GM12801 (cell line): Measurements from ENCODE around the gene CDK18.

Experiments used
- TF ChIP-seq, protein P1 (sequence below): IDR thresholded peaks from one replicate; pipeline ENCODE4 v1.5.1; 2011; ENCODE audit warnings: control low read depth; ENCODE audit not compliant: insufficient read length; ENCODE audit errors: extremely low read depth

CDK18 gene

DNA sequence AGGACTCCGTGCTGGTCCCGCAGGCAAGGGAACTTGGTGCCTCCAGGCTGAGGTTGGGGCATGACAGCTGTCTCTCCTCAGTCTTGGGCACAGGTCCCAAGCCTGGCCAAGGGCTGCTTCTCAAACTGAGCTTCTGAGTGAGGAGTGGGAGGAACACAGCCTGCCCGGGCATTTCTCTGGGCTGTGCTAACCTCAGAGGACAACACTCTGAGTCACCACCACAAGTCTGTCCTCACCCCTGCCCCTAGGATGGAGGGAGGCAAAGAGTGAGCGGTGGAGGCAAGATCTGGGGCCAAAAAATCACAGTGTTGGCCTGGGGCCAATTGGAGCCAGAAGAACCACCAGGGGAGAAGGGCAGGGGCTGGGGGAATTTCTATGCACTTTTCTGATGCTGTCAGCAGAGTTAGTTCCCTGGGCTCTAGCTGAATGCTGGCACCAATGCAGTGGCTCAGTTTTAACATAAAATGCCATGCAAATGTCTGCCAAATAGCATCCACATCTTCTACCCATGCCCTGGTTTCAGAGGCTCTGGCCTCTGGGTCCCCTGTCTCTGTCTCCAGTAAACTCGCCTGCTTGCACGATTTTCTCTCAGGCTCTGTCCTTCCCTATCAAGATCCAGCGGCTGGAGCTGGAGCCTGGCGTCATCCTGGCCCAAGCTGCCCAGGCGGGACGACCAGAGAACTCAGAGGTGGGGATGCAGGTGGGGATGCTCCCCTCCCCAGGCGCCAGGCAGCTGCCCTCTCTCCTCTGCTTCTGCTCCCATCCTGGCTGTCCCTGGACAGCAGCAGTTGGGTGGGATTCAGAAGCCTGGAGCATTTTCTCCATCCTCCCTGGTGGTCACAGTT lies 11.0 kb upstream of the CDK18 start:
- TF ChIP-seq, protein P1, sequence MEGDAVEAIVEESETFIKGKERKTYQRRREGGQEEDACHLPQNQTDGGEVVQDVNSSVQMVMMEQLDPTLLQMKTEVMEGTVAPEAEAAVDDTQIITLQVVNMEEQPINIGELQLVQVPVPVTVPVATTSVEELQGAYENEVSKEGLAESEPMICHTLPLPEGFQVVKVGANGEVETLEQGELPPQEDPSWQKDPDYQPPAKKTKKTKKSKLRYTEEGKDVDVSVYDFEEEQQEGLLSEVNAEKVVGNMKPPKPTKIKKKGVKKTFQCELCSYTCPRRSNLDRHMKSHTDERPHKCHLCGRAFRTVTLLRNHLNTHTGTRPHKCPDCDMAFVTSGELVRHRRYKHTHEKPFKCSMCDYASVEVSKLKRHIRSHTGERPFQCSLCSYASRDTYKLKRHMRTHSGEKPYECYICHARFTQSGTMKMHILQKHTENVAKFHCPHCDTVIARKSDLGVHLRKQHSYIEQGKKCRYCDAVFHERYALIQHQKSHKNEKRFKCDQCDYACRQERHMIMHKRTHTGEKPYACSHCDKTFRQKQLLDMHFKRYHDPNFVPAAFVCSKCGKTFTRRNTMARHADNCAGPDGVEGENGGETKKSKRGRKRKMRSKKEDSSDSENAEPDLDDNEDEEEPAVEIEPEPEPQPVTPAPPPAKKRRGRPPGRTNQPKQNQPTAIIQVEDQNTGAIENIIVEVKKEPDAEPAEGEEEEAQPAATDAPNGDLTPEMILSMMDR = no peak

DNA sequence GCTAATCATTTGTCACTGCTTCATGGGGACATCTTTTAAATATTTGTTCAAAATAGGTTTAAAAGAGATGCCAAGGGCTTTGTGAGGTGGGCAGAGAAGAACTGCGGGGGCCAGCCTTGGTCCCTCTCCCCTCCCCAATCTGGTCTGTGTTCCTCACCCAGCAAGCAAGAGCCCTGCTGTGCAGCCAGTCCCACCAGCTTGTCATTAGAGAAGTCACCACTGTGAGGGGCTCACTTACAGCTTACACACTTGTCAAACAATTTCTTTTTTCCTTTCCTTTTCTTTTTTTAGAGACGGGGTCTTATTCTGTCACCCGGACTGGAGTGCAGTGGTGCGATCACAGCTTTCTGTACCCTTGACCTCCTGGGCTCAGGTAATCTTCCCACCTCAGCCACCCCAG lies 10.4 kb upstream of the CDK18 start:
- TF ChIP-seq, protein P1 = no peak

DNA sequence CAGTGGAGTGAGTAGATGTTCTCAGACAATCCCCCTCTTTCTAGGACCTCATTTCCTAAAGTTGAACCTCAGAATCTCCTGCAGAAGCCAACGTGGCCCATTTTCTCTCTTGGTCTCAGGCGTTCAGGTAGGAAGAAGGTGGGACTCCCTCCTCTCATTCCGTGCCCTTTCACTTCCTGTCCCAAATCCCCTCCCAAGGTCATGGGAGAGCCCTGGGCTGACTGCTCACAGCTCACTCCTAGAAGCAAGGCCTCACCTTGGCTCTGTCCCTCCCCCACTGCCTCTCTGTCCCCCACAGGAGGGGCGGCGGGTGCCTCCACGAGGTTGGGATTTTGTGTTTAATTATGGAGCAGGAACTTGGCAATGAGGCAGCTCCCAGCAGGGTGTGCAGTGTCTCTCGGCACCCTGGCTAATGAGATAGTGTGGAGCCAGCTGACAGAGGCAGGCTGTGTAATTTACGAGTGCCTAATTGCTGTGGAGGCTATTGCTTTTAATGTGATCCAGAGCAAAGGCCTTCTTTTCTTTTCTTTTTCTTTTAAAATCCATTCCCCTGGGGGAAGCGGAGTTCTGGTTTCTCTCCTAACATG lies 9.1 kb upstream of the CDK18 start:
- TF ChIP-seq, protein P1 = no peak

DNA sequence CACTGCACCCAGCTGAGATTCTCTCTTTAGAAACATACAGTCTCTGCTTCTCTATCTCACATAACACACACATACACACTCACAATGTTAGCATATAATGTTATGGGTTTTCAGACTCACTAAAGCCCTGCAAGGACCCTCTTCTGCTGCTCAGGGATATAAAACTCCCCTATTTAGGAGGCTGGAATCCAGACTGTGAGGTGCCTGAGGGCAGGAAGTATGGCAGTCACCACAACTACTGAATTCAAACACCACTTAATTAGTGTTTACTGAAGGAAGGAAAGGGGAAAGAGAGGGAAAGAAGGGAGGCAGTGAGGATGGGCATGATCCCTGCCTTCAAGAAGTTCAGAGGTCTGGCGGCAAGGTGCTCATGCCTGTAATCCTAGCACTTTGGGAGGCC lies 7.8 kb upstream of the CDK18 start:
- TF ChIP-seq, protein P1 = no peak

DNA sequence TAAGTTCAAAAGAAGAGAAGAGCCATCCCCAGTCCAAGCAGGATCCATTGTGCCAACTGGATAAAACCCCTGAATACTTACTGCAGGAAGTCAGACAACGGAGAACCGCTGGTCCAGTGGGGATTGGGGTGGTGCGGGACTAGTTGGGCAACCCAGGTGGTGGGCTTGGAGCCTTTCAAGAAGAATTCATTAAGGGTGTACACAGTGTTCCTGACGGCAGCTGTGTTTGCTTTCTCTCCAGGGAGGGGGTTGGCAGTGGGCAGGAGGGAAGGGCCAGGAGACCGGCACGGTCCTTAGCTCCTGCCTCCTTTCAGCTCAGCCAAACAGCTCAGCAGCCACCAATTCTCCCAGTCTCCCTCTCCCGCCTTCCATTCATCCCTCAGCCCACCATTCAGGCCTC lies 7.1 kb upstream of the CDK18 start:
- TF ChIP-seq, protein P1 = no peak

DNA sequence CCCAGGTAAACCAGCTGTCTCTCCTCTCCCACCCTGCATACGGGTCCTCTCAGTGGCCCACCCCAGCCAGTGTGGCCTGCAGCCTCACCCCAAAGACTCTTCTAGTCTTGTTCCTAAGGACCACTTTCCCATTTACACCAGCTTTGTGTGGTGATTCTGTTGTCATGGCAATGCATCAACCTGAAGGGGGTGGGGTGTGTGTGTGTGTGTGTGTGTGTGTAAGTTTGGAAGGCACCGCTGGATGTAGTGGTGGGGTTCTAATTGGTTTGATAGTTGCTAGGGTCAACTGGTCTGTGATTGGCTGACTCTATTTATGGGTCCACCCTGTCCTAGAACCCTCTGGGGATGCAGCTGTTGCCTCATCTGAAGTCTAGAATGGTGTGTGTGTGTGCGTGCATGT lies 4.7 kb upstream of the CDK18 start:
- TF ChIP-seq, protein P1 = no peak

DNA sequence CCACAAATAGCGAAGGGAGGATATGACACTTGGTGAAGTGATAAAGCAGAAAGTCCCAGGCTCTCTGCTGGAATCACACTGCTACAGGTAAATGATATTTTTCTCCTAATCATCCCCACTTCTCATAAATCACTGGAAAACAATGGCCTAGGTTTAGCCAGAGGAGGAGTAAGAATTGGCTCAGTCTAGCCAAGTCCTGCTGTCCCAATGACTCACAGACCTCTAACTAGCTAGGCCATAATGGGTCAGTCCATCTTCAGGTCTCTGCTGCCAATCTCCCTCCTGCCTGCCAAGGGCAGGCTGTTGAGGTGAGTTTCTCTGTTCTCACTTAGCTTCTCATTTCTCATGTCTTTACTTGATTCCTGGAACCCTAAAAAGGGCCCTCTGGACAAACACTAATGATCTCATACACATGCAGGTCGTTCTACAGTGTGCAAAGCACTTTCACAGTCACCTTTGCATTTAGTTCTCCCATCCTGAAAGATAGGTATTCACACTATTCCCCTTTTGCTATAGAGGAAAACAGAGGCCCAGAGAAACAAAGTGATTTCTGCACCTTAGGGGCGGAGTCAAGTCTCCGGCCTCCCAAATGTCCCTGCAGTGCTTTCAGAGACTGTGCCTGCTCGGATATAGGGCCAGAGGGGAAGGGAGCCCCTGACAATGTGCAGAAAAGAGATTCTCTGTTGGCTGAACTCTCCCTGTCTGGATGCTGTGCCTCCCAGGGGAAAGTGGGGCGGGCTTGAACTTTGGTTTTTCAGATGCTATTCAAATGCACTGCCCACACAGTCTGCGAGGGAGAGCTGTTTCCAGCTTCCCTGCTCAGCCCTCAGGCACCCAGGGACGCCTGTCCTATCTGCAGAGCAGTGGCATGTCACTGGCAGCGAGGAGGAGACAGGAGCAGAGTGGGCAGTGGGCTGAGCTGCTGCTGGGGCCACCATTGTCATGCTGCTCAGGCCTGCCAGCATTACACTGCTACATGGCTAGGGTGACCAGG lies 3.9 kb upstream of the CDK18 start:
- TF ChIP-seq, protein P1 = no peak
